Vagina (tissue), 2 donors: ENCODE results near the gene TSC22D1.

ENCODE experiments used
- POLR2A ChIP-seq, 2 donors: fragments of 450-650 bp; IDR thresholded peaks; one replicate each; pipeline ENCODE4 v1.6.1; 2017; ENCODE audit warnings: antibody characterized with exemption in 2 of 2, mild to moderate bottlenecking in 2 of 2, moderate library complexity in 2 of 2
- POLR2AphosphoS5 ChIP-seq, 2 donors: sonication (generic); formaldehyde crosslinking; IDR thresholded peaks; one replicate each; pipeline ENCODE4 v1.9.0; 2017; ENCODE audit warnings: antibody characterized with exemption in 2 of 2, mild to moderate bottlenecking in 2 of 2, low read depth in 1 of 2; ENCODE audit not compliant: insufficient read depth in 1 of 2
- TF ChIP-seq, protein P1 (sequence below), 3 experiments: fragments of 450-650 bp in 2 of 3; fragments of 200-600 bp in 1 of 3; sonication (generic) in 1 of 3; IDR thresholded peaks; one replicate each; pipeline ENCODE4 v1.5.1; 2017 to 2019; ENCODE audit warnings: antibody characterized with exemption in 3 of 3, mild to moderate bottlenecking in 2 of 3, moderate library complexity in 2 of 3

DNA sequence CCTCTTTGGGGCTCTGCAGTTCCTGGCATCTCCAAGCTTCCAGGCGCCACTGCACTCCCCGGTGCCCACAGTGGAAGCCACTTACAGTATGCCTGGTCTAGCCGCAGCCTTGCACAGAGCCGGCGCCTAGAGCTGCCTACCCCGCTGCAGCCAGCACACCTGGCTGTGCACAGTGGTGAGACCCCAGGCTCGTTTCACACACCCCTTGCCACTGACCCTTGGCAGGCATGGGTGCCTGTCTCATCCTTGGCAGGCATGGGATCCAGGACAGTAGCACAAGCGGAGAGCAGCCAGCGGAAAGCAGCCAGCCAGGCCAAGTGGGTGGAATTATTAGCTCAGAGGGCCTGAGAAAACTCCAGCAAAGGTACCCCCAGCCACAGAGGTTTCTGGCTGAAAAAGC, 116.5 kb downstream of the TSC22D1 start:
- TF ChIP-seq POLR2AphosphoS5 (IDR thresholded peaks at IDR 0.05; ENCODE audit: insufficient read depth in 1 of 2, low read depth in 1 of 2) (no peak), POLR2A (IDR thresholded peaks at IDR 0.05) (no peak)
- TF ChIP-seq, protein P1, sequence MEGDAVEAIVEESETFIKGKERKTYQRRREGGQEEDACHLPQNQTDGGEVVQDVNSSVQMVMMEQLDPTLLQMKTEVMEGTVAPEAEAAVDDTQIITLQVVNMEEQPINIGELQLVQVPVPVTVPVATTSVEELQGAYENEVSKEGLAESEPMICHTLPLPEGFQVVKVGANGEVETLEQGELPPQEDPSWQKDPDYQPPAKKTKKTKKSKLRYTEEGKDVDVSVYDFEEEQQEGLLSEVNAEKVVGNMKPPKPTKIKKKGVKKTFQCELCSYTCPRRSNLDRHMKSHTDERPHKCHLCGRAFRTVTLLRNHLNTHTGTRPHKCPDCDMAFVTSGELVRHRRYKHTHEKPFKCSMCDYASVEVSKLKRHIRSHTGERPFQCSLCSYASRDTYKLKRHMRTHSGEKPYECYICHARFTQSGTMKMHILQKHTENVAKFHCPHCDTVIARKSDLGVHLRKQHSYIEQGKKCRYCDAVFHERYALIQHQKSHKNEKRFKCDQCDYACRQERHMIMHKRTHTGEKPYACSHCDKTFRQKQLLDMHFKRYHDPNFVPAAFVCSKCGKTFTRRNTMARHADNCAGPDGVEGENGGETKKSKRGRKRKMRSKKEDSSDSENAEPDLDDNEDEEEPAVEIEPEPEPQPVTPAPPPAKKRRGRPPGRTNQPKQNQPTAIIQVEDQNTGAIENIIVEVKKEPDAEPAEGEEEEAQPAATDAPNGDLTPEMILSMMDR (IDR thresholded peaks at IDR 0.05): no peak
